ENCODE results near the gene LTBP2.

LTBP2 gene

DNA sequence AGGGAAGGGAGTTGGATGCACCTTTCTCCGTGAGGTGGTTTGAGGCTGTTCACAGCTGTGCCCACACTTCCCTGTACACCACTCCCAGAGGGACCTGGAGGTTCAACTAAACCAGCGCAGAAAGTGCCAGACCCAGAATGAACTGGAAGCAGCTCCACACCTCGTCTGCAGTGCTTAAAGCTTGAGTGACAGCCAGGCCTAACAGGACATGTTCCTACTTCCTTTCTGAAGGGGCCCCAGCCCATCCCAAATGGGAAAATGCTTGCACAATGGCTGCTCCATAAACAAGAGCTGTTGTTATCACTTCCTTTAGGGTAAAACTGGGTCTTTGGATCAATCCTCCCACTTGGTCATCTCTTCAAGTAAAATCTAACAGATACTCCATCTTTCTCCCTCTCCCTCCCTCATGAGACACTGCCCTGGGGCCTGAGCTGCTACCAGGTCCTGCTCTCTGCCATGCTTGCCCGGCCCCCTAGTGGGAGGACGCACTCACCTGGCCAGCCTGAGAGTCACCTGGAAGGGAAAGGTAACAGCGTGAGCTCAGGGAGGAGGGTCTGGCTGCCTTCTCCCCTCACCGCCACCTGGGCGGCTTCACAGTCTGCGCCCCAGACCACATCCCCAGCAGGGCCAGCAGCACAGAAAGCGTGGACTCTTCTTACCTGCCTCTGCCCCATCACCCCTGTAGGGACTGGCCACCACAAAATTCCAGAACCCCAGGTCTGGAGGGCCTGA, 85.0 kb downstream of the LTBP2 start:
- DNase-seq (ENCODE audit: low read depth): no peak

GRCh38 chr14:74525361-74525851, 86.6 kb downstream of the LTBP2 start:
- no peak for DNase-seq (ENCODE audit: low read depth)

DNA sequence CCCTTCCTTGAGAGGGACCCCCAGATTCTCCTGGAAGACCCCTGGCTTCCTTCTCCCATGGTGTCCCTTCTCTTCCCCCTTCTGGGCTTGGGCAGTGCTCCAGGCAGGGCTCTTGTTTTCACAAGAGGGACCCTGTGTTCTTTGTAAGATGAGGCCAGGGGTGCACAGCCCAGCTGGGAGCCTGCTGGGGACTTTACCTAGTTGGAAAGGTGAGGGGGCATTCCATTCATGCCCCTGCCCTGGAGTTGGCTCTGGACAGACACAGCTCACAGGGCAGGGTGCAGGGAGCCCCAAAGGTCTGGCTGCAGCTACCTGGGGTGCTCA, 87.3 kb downstream of the LTBP2 start:
- DNase-seq (ENCODE audit: low read depth): no peak

DNA sequence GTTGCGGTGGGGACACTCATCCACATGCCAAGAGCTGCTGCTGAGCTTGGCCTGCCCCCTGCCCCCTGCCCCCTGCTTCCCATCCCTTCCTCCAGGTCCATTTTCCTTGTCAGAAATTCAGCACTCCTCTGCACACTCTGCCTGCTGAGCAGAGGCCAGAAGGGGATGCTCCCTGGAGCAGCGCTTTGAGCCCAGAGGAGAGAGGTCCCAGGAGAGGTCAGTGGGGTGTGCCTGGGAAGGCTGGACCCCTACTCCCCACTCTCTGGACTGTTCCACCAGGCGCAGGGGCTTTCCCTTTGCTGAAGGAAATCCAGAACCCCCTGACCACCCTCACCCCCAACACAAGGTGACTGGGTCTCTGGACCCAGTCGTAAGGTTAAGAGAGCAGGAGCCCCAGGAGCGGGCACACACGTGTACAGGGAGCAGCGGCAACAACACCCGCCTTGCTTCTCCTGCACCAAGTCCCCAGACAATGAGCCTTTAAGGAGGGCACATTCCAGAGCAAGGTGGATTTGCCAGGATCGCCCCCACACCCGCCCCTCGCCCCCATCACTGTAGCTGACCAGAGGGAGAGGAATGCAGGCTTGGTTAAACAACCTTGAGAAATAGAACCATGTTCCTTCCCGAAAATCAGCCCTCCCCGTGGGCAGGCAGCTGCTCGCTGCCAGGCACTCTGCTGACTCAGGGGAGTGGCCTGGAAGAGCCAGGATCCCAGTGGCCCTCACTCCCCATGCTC, 87.8 kb downstream of the LTBP2 start:
- DNase-seq (ENCODE audit: low read depth): no peak

DNA sequence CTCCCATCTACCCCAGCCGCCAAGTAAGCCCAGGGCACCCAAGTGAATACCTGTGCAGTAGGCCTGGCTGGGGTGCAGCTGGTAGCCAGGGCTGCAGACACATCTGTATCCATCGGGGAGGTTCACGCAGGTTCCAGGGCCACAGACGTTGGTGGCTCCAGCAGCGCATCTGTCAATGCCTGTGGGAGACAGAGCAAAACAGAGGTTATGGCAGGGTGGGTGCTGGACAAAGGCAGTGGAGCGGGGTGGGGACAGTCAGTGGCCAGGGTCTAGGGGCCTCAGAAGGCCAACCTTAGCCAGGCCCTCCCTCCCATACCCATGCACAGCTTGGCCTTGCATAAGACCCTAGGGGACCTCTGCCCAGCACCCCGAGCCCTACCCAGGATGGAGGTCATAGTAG, 89.3 kb downstream of the LTBP2 start:
- DNase-seq (ENCODE audit: low read depth): no peak

GRCh38 chr14:74521756-74522155, 90.3 kb downstream of the LTBP2 start:
- DNase-seq (ENCODE audit: low read depth): no peak

DNA sequence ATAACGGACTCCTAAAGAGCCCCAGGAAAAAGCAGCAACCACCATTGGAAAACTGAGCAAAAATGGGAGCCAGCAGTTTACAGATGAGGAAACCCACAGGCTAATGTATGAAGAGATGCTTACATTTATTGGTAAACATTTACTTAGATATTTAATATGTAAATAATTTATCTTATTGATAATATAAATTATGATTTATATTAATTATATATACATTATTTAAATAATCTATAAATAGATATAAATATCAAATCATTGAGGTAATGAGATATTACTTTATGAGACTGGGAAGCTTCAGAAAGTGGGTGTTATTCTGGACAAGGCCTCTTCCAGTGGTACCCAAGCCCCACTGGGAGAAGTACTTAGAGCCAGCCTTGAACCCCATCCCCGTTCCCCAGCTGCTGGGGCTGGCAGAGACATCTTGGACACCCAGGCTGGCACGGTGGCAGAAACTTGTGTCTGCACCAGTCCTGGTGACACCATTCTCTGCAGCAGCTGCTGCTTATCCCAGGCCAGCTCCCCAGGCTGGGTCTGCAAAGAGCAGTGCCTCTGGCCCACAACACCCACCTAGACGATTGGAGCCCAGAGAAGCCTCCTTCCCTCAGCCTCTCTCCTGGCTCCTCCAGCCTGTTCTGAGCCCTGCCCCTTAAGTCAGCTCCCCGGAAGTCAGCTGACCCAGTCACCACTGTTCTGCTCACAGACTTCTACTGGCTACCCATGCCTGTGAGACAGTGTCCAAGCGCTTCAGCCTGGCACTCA, 92.5 kb downstream of the LTBP2 start:
- DNase-seq (ENCODE audit: low read depth): no peak

GRCh38 chr14:74518221-74518620, 93.8 kb downstream of the LTBP2 start:
- DNase-seq (ENCODE audit: low read depth): no peak

DNA sequence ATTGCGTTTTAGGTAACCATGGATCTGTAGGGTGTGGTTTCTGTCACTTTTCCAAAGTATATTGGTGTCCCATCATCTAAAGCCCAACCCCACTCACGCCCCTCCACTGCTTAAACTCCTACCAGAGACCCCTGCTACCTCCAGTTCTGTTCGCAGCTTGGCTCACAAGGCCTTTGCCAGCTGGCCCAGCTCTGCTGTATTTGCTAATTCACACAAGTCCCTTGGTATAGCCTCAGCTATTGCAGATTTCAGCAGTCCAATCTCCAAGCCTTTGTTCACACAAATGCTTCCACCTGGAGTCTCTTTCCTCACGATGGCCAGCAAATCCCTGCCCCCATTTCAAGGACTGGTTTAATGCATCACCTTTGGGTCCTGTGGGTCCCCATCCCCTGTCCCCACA, 94.3 kb downstream of the LTBP2 start:
- no peak for DNase-seq (ENCODE audit: low read depth)

- DNase-seq (ENCODE audit: low read depth): peak; percentile 42
Observed at GRCh38 chr14:74516451-74517160, 95.4 kb downstream of the LTBP2 start.

DNA sequence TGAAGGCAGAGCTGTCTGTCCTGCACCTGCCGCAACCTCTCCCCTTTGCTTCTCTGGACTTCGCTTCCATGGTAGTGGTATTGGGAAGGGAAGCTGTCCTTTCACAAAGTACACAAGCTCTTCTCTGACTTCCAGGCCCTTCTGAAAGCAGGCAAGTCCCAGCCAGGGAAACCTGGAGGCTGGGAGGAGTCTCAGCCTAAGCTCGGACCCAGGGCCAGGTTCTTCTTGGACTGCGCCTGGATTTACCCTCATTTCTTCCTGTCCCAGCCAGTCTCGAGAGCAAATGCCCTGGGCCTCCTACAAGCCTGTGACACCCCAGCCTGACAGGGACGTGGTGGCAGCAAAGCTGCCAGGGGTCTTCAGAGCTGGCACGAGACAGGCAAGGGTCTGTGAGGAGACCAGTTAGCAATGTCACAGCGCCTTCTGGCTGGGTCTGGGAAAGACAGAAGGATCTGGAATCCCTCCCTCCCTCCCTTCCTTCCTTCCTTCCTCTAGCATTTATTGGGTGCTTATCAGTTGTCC, 96.1 kb downstream of the LTBP2 start:
- DNase-seq (ENCODE audit: low read depth): no peak

GRCh38 chr14:74514471-74514941, 97.5 kb downstream of the LTBP2 start:
- no peak for DNase-seq (ENCODE audit: low read depth)

DNA sequence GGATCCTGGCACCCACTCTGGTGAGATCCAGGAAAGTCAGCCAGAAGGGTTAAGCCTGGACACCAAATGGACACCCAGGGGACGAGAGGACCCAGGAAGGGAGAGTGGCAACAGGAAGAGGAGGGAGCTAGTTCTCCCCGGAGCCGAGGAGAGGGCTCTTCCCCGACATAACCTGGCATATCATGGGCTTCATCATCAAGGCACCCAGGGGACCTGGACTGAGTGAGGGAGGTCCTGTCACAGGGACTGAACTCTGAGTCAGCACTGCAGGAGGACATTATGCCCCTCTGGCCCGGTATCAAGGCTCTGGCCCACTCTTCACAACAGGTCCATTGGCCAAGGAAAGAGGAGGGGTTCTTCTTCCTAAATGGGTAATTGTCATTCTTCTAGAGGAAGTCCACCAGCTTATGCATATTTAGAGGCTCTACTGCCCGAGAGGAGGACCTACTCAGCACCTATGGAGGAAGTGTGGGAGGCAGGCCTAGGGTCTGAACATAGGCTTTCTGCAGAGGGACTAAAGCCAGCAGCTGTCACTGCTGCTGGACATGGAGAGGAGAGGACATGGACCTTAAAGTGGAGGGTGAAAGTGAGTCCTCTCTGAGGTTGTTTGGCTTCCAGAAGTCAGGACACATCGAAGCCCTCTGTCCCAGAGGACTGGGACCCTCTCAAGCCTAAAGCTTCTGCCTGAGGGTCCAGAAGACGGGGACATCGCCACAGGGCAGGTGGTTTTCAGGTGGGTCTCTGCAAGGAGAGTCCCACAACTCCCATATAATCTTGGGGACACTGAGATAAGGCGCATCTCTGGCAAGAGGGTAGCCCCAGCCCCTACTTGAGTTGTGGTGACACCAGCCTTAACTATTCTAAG, 99.8 kb downstream of the LTBP2 start:
- DNase-seq (ENCODE audit: low read depth): no peak

DNA sequence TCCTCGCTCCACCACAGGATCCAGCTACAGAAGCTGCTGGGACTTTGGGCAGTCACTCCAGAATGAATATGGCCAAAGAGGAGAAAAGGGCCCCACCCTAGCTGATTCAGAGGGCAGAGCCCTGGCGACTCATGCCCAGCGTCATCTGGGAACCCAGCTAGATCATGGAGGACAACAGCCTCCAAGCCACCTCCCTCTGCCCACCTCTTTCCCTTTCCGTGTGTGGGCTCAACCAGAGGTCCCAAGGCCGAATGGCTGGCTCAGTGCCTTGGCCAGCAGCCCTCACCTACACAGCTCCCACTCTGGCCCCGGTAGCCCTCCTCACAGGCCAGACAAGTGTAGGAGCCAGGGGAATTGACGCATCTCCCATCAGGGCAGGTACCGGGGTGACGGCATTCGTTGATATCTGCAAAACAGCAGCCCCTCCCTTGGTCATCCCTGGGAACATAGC, 101.1 kb downstream of the LTBP2 start:
- peak; percentile 84 for DNase-seq (ENCODE audit: low read depth)

GRCh38 chr14:74510223-74510931, 101.7 kb downstream of the LTBP2 start:
- peak; percentile 65 for DNase-seq (ENCODE audit: low read depth)

GRCh38 chr14:74509587-74510222, 102.3 kb downstream of the LTBP2 start:
- no peak for DNase-seq (ENCODE audit: low read depth)

DNA sequence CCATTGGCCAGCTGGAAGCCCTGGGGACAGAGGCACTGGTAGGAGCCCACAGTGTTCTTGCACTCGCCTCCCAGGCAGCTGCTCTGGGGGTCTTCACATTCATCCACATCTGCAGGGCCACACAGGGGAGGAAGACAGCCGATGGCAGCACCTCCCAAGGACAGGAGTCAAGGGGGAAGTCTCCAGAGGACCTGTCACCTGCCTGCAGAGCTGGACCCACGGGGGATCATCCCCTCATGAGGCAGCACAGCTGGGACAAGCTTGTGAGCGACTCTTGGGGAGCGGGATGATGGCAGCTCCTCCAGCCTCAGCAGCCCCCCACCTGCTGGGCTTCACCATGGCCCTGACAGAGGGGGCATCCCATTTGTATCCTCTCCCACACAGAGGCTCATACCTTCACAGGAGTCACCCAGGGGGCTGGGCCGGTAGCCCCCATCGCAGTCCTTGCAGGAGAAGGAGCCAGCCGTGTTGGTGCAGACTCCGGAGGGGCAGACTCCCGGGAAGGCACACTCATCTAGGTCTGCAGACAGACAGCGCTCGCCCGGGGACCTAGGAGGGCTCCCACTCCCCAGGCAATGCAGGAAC, 103.1 kb downstream of the LTBP2 start:
- no peak for DNase-seq (ENCODE audit: low read depth)

DNA sequence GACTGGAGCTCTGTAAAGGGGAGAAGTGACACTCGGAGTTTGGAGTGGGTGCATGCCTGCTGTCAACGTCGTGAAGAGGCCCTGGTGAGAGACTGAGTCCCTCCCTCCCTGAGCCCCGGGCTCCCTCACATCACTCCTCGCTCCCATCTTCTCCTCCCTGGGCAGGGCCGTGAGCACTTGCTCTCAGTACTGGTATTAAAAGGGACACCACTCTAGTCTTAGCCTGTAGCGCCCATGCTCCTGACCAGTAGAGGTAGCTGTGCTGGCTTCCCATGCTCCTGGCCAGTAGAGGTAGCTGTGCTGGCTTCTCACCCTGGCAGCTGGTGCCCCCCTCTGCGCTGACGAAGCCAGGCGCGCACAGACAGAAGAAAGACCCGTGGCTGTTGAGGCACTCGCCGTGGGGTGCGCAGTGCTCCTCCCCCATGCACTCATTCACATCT, 103.7 kb downstream of the LTBP2 start:
- peak; percentile 38 for DNase-seq (ENCODE audit: low read depth)

DNA sequence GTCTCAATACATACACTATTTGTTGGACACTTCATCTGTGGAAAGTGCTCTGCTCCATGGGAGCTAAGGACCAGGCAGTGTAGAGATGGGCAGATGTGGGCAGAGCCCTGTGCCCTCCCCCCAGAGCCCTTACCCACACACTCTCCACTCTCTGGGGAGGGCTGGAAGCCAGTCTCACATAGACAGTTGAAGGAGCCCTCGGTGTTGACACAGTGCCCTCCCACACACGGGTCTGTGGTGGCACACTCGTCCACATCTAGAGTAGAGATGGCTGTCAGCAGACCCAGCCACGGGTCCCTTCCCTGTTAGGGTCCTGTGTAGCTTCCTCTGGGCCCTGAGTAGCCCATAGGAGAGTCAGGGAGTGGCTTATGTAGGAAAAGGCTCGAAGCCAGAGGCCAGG, 104.2 kb downstream of the LTBP2 start:
- DNase-seq (ENCODE audit: low read depth): no peak
